Nephron (organoid): ENCODE data around the gene SSR1.
"Not testable (repeated sequence)": the region's sequence is repeated elsewhere in the genome, so short reads cannot be mapped to it uniquely, and the experiment has no call there.

Experiments
- H3K27ac Mint-ChIP-seq, 3 experiments: 2 replicates each; pipeline ENCODE4 v1.8.0; 2020; ENCODE audit warnings: mixed read lengths in 3 of 3, mild to moderate bottlenecking in 2 of 3, moderate library complexity in 1 of 3
- H3K27me3 Mint-ChIP-seq: 2 replicates; pipeline ENCODE4 v1.8.0; 2021; ENCODE audit warnings: low read depth, mild to moderate bottlenecking, moderate library complexity, mixed read lengths
- H3K36me3 Mint-ChIP-seq: 2 replicates; pipeline ENCODE4 v1.8.0; 2020; ENCODE audit warnings: low read depth, mixed read lengths
- H3K4me1 Mint-ChIP-seq: 2 replicates; pipeline ENCODE4 v1.8.0; 2020; ENCODE audit warnings: mixed read lengths
- H3K4me3 Mint-ChIP-seq, 3 experiments: 2 replicates each; pipeline ENCODE4 v1.8.0; 2020; ENCODE audit warnings: mild to moderate bottlenecking in 3 of 3, mixed read lengths in 3 of 3, moderate library complexity in 2 of 3
- H3K9me3 Mint-ChIP-seq: 2 replicates; pipeline ENCODE4 v1.8.0; 2020; ENCODE audit warnings: mixed read lengths
- TF ChIP-seq, protein P1 (sequence below), 3 experiments: fragments of 200-600 bp; sonication (generic); IDR thresholded peaks; one replicate each; pipeline ENCODE4 v1.5.0; 2021; ENCODE audit warnings: antibody characterized with exemption in 3 of 3; ENCODE audit not compliant: unreplicated experiment in 3 of 3

The SSR1 gene

DNA sequence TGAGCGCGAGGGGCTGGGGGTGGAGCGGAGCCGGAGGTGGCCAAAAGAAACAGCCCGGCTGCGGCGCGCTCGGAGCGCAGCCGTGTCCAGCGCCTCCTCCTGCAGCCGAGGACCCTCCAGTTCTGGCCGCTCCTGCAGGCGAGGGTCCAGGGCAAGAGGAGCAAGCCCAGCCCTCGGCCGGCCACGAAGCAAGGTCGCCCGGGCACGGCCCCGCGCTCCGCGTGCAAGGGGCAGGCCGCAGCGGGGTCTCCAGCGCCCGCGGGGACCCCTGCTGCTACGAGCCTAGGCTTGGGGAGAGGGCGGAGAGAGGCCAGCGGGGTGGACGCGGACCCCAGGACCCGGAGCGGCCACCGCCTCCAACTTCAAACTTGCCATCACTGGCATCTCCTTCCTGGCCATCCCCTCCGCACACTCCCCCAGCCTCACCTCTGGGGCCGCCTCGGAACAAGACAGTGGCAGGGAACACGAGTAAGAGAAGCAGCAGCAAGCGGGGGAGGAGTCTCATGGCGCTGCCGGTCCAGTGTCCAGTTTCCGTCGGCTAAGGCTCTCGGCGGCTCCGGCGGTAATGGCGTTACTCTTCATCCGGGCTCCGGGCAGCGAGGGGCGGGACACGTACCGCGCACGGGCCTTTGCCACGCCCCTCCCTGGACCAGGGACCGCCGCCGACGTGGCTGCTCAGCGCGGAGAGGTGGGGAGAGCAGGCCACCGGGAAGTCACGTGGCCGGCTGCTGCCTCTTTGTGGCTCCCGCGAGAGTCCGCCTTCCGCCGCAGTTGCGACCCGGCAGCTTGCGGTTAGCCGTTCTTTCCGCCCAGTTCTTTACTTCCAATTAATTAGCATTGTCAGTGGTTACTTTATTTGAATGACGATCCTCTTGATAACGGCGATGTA is at the start of gene SSR1:
TSS of gene SSR1 (minus strand) at position 584 of the 889 bp plus-strand sequence. CDS start at position 505, 79 bp downstream.
- H3K27me3 Mint-ChIP-seq: no peaks in the 10 kb centered on the region

DNA sequence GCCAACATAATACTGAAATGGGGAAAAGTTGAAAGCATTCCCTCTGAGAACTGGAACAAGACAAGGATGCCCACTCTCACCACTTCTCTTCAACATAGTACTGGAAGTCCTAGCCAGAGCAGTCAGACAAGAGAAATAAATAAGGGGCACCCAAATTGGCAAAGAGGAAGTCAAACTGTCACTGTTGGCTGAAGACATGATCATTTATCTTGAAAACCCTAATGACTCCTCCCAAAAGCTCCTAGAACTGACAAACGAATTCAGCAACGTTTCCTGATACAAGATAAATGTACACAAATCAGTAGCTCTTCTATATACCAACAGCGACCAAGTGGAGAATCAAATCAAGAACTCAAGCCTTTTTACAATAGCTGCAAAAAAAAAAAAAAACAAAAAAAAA is 38.9 kb upstream of the SSR1 start:
- not testable (repeated sequence) for H3K27ac Mint-ChIP-seq, H3K36me3 Mint-ChIP-seq, H3K27me3 Mint-ChIP-seq, H3K4me1 Mint-ChIP-seq, H3K4me3 Mint-ChIP-seq
- H3K9me3 Mint-ChIP-seq: peaks cover 10% of the 10 kb centered on the region

More for the DNA sequence above, at the start of gene SSR1:
- no peaks in the 10 kb centered on the region for H3K9me3 Mint-ChIP-seq
- H3K27ac Mint-ChIP-seq: peak within 1 kb of the TSS; percentile 97 to 99 (median 97)
- H3K4me3 Mint-ChIP-seq: peak within 1 kb of the TSS; percentile 92 to 97 (median 96)
- peaks cover 15% of the 10 kb centered on the region for H3K4me1 Mint-ChIP-seq
- TF ChIP-seq, protein P1, sequence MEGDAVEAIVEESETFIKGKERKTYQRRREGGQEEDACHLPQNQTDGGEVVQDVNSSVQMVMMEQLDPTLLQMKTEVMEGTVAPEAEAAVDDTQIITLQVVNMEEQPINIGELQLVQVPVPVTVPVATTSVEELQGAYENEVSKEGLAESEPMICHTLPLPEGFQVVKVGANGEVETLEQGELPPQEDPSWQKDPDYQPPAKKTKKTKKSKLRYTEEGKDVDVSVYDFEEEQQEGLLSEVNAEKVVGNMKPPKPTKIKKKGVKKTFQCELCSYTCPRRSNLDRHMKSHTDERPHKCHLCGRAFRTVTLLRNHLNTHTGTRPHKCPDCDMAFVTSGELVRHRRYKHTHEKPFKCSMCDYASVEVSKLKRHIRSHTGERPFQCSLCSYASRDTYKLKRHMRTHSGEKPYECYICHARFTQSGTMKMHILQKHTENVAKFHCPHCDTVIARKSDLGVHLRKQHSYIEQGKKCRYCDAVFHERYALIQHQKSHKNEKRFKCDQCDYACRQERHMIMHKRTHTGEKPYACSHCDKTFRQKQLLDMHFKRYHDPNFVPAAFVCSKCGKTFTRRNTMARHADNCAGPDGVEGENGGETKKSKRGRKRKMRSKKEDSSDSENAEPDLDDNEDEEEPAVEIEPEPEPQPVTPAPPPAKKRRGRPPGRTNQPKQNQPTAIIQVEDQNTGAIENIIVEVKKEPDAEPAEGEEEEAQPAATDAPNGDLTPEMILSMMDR (IDR thresholded peaks at IDR 0.05; ENCODE audit: unreplicated experiment in 3 of 3): no peak
- peaks cover 25% of the 10 kb centered on the region for H3K36me3 Mint-ChIP-seq

DNA sequence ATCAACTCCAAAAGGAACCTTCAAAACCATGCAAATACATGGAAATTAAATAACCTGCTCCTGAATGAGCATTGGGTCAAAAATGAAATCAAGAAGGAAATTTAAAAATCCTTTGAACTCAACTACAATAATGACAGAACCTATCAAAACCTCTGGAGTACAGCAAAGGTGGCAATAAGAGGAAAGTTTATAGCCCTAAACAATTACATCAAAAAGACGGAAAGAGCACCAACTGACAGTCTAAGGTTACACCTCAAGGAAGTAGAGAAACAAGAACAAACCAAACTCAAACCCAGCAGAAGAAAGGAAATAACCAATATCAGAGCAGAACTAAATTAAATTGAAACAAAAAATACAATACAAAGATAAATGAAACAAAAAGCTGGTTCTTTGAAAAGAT is 37.6 kb upstream of the SSR1 start:
- peaks cover 10% of the 10 kb centered on the region for H3K9me3 Mint-ChIP-seq
- H3K4me1 Mint-ChIP-seq, H3K27ac Mint-ChIP-seq, H3K36me3 Mint-ChIP-seq, H3K27me3 Mint-ChIP-seq, H3K4me3 Mint-ChIP-seq: not testable (repeated sequence)

DNA sequence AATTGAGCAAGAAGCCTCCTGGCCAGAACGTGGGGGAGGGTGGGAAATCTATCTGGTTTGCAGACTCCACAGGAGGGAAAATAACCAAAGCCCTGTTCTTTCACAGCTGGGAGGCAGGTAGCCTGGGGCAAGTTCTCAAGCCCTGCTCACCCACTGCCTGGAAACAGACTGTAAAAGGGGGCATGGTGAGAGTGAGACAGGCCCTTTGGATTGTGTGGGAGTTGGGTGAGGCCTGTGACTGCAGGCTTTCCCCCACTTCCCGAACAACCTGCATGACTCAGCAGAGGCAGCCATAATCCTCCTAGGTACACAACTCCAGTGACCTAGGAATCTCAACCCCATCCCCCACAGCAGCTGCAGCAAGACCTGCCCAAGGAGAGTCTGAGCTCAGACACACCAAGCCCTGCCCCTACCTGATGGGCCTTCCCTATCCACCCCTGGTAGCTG is 34.6 kb upstream of the SSR1 start:
- H3K9me3 Mint-ChIP-seq: peaks cover 13% of the 10 kb centered on the region
- H3K27me3 Mint-ChIP-seq, H3K4me3 Mint-ChIP-seq, H3K27ac Mint-ChIP-seq, H3K4me1 Mint-ChIP-seq, H3K36me3 Mint-ChIP-seq: not testable (repeated sequence)

DNA sequence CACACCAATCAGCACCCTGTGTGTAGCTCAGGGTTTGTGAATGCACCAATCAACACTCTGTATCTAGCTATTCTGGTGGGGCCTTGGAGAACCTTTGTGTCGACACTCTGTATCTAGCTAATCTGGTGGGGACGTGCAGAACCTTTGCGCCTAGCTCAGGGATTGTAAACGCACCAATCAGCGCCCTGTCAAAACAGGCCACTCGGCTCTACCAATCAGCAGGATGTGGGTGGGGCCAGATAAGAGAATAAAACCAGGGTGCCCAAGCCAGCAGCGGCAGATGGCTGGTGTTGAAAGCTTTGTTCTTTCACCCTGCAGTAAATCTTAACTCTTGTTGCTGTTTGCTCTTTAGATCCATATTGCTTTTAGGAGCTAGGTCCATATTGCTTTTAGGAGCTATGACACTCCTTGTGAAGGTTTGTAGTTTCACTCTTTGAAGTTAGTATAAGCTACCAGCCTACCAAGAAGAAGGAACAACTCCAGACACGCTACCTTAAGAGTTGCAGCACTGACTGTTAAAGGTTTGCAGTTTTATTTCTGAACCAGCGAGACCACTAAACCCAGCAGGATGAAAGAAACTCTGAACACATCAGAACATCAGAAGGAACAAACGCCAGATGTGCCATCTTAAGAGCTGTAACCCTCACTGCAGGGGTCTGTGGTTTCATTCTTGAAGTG is 31.9 kb upstream of the SSR1 start:
- not testable (repeated sequence) for H3K4me3 Mint-ChIP-seq, H3K4me1 Mint-ChIP-seq, H3K27me3 Mint-ChIP-seq, H3K36me3 Mint-ChIP-seq, H3K9me3 Mint-ChIP-seq
- peak overlapping the region in 1 of 3 experiments; percentile 45 for H3K27ac Mint-ChIP-seq

DNA sequence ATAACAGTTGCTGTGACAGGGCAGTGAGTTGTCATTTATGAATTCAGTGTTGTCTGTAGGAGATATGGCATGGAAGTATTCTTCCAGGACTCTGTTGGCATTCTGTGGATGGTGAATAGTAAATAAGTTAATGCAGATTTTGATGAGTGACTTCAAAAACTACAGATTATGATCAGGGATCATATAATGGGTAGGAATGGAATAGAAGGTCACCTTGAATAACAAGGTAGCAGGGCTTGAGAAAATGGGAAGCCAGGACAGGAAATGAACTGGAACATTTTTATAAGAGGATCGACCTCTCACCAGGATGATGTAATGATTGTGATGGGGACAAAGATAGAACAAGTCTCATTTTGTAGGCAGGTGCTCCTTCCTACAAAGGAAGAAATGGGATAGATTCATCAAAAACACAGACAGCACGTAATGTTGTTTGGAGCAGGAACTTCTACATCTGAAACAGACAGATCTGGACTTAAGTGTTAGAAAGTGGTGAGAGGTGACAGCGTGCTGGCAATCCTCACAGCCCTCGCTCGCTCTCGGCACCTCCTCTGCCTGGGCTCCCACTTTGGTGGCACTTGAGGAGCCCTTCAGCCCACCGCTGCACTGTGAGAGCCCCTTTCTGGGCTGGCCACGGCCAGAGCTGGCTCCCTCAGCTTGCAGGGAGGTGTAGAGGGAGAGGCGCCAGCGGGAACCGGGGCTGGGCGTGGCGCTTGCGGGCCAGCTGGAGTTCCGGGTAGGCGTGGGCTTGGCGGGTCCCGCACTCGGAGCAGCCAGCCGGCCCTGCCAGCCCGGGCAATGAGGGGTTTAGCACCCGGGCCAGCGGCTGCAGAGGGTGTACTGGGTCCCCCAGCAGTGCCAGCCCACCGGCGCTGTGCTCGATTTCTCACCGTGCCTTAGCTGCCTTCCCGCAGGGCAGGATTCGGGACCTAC is 30.8 kb upstream of the SSR1 start:
- Mint-ChIP-seq H3K4me3 (no peak overlapping the region), H3K36me3 (peaks cover 3% of the 10 kb centered on the region), H3K4me1 (no peaks in the 10 kb centered on the region), H3K27ac (no peak overlapping the region), H3K9me3 (peaks cover 3% of the 10 kb centered on the region), H3K27me3 (peaks cover 6% of the 10 kb centered on the region)
- TF ChIP-seq, protein P1 (IDR thresholded peaks at IDR 0.05; ENCODE audit: unreplicated experiment in 3 of 3): no peak

DNA sequence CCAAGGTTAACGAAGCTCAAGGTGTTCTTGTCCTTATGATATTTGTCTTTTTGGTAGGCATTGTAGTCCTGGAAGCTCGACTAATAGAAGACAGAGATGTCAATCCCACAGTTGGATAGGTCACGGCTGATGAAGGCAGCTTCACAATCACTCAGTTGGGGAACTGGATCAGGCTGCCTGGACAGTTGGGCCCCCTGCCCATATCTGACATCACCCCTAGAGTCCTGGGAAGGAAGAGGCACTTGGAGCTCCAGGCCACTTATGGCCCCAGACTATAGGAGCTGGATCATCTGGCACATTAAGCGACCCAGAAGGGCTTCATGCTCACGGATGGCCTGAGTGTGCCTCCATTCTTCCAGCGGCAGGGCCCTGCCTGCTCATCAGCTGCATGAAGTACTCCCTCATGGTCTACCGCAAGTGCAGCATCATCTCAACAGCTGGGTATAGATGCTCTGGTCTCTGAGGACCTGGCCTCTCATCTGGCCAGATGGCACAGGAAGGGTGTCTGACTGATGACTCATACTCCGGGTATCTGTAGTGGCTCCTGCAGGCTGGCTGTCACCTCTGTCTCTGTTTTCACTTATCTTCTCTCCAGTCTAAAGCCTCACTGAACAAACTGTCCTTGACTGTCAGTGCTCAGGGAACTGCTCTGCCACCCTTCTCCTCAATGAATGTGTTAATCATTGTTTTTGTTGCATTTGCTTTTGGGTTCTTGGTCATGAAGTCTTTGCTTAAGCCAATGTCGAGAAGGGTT is 29.2 kb upstream of the SSR1 start:
- Mint-ChIP-seq H3K27me3 (peaks cover 6% of the 10 kb centered on the region), H3K4me3 (no peak overlapping the region), H3K27ac (no peak overlapping the region), H3K4me1 (no peaks in the 10 kb centered on the region), H3K9me3 (peaks cover 3% of the 10 kb centered on the region), H3K36me3 (no peaks in the 10 kb centered on the region)
- TF ChIP-seq, protein P1 (IDR thresholded peaks at IDR 0.05; ENCODE audit: unreplicated experiment in 3 of 3): no peak
